Stimulated activated CD8-positive, alpha-beta memory T cell treated with anti-CD3 and anti-CD28 coated beads, Interleukin-7, amount 100 ng/mL, for 1 hour (primary cell): ENCODE data around the gene OMG.
"Not testable (repeated sequence)": the region's sequence is repeated elsewhere in the genome, so short reads cannot be mapped to it uniquely, and the experiment has no call there.

Source experiments
- DNase-seq, 2 donors: peaks; one replicate each; pipeline ENCODE4 v3.0.0-alpha.2; 2020; ENCODE audit warnings: low read depth in 2 of 2

OMG gene, protein sequence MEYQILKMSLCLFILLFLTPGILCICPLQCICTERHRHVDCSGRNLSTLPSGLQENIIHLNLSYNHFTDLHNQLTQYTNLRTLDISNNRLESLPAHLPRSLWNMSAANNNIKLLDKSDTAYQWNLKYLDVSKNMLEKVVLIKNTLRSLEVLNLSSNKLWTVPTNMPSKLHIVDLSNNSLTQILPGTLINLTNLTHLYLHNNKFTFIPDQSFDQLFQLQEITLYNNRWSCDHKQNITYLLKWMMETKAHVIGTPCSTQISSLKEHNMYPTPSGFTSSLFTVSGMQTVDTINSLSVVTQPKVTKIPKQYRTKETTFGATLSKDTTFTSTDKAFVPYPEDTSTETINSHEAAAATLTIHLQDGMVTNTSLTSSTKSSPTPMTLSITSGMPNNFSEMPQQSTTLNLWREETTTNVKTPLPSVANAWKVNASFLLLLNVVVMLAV

DNA sequence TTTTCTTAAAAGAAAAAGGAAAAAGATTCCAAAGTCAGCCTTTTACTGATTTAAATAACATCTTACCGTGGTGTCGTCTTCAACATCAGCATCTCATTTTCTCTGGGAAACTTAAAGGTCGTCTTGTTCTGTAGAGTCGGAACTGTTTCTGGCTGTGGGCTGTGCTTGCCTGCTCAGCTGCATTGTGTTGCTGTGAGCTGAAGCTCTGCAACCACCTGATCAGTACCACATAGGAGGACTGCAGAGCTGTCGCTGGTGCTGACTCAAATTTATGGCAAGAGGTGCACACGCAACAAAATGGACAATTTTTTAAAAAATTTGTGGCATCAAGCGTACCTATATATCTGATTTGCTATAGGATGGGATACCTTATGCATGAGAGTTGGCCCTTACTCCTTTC, at the start of gene OMG:
TSS of gene OMG (minus strand) at position 150 of the 400 bp plus-strand sequence. CDS start 908 bp downstream, outside the sequence.
- DNase-seq: no peak

DNA sequence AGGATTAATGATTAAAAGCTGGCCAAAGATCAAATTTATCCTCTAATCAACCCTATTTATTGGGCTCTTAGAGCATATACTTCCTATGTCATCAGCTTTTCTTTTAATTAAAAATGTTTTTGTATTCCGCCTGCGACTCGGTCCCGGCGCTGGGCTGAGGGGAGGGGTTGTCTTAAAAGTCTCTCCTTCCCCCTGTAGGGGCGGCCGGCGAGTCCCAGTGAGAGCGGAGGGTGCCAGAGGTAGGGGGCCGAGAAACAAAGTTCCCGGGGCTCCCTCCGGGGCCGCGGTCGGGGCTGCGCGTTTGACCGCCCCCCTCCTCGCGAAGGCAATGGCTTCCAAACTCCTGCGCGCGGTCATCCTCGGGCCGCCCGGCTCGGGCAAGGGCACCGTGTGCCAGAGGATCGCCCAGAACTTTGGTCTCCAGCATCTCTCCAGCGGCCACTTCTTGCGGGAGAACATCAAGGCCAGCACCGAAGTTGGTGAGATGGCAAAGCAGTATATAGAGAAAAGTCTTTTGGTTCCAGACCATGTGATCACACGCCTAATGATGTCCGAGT, 48.2 kb upstream of the OMG start:
- DNase-seq: not testable (repeated sequence)

DNA sequence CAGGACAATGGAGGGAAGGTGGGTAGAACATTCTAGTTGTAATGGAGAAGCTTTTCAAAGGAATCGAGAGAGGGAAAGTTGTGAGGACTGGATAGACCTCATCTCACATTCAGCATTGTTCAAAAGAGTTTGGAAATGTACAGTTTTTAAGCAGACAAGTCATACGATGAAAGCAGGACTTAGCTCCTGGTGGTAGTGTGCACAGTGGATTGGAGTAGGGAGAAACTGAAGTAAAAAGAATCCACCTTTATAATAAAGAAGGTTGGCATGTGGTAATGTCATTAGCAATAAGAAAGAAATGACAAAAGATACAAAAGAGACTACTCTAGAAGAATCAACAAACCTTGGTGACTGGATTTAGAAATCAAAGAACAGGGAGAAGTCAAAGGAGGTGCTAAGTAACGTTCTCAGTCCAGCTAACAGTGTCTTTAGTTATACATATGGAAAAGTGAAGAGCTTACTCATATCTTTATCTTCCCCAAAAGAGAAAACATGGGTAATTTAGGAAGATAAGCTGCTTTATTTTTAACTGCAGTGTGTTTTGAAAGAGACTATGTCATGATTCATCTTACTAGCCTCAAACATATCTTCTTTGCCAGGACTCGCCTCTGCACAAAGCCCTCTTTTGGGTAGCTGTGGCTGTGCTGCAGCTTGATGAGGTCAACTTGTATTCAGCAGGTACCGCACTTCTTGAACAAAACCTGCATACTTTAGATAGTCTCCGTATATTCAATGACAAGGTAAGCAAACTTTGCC, 43.0 kb upstream of the OMG start:
- no peak for DNase-seq

DNA sequence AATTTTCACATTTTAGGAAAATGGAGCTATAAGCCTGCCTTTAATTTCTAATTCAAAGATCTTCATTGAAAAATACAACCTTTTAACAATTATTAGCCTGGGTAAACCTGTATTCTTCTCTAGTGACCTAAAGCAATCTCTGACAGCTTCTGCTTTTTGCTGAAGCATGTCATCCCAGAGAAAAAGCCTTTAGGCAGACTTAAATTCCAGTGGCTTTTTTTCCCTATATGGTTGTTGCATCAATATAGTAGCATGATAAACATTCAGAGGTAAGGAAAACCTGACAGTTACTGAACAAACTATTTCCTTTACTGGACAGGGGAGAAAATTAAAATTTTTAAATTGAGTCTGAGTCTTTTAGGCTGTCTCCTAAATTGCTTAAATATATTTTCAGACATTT, 32.2 kb upstream of the OMG start:
- DNase-seq: no peak

DNA sequence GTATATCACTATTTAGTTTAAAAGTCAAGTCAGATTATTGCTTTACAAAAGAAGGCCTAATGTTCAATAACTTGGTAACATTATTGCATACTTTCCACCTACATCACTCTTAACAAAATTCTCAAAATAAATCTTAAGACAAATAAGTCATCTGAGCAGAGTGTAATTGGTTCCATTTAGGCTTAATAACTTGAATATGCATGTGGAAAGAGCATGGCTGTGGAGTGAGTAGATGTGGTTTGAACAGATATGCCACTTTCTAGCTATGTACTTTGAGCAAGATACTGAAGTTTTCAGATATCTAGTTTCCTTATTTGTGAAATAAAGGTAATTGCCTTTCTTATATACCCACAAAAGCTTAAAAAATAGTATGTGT, 31.1 kb upstream of the OMG start:
- no peak for DNase-seq

DNA sequence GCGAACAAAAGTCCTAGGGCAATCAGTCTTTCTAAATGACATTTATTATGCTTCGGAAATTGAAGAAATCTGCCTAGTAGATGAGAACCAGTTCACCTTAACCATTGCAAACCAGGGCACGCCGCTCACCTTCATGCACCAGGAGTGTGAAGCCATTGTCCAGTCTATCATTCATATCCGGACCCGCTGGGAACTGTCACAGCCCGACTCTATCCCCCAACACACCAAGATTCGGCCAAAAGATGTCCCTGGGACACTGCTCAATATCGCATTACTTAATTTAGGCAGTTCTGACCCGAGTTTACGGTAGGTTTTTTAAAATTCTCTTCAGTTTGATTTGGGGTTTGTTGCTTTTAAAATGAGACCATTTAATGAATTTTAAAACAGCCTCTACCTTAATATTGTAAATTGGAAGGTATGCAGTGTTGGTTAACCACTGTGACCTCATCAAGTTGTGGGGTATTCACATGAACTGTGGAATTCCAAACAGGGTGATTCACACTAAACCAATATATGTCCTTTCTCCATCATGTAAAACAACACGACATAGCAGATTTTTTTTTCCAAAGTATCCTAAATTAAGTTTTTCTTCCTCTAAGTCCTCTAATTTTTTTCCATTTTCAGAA, 30.6 kb upstream of the OMG start:
- DNase-seq: no peak

DNA sequence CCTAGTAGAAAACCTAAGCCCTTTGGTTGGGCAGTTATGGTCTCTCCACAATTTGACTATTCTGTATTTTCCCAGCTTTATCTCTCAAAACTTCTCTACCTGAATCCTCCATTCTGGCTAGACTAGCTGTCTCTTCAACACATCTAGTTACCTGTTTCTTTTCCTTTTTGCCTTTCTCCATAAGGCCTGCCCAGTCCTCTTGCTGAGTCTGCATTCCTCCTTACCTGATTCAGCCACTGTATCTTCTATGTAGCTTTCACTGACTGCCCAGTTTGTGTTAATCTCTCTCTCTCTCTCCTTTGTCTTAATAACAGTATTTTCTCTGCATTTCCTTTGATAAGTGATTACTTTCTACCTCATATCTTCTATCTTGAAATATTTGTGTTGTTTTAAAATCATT, 26.5 kb upstream of the OMG start:
- no peak for DNase-seq

DNA sequence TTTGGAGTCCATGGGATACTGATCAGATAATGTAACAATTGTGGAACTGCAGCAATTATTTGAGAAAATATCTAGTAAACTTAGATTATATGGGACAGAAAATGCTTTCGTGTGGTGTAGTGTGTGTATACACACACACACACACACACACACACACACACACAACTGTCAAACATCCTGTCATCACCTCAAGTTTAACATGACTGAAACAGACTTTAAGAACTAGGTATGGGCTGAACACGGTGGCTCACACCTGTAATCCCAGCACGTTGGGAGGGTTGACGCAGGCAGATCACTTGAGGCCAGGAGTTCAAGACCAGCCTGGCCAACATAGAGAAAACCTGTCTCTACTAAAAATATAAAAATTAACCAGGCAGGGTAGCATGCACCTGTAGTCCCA, 24.9 kb upstream of the OMG start:
- no peak for DNase-seq

DNA sequence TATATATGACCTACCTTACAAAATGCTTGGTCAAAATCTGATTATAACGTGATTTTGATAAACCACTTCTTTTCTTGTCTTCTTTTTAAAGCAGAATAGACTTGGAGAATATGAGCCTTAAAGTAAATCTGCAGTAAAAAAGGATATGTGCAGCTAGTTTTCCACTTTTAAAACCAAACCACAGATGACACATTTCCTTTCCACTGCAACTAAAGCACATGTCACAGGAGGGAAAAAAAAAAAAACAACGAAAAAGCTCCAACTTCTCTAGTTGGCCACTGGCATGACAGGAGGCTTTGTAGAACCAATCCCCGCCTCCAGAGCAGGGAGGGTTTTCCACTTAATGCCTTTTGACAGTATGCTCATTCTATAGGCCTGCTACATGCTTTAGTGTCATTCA, 24.4 kb upstream of the OMG start, which contains the start of gene EVI2A:
TSS of gene EVI2A (minus strand) at position 142 of the 400 bp plus-strand sequence. CDS start 2,609 bp downstream, outside the sequence.
- DNase-seq: peak; percentile 49 to 56

DNA sequence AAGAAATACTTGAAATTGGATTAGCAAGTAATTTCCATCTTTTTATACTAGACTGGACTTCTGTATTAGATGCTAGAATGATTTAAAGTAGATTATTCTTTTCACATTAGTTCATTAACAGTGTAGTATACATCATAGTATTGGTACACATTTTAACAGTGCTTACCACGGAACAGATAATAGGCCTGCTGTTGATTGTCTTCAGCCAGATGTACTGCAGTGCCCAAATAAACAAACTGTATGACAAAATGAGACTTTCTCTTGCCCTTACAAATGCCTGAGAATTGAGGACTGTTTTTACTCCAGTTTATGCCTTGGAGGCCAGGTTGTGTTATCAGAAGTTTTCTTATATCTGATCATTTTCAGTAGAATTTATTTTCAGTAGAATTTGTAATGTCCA, 23.8 kb upstream of the OMG start:
- no peak for DNase-seq

DNA sequence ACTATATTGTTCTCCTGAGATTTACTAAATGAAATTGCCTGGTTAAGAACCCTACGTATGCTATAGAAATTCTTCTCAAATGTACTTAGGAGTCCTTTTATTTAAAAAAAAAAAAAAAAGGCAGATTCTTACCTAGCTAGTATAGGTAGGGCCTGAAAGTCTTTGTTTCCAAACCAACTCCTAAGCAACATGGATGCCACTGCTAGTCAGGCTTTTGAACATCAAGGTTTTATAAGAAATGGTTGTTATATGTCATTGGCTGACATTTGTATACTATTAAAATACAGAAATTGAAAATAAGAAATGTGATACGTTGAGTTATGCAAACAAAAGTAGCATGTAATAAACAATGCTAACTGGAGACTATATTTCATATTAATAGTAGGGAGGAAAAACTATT, 23.2 kb upstream of the OMG start:
- DNase-seq: no peak

DNA sequence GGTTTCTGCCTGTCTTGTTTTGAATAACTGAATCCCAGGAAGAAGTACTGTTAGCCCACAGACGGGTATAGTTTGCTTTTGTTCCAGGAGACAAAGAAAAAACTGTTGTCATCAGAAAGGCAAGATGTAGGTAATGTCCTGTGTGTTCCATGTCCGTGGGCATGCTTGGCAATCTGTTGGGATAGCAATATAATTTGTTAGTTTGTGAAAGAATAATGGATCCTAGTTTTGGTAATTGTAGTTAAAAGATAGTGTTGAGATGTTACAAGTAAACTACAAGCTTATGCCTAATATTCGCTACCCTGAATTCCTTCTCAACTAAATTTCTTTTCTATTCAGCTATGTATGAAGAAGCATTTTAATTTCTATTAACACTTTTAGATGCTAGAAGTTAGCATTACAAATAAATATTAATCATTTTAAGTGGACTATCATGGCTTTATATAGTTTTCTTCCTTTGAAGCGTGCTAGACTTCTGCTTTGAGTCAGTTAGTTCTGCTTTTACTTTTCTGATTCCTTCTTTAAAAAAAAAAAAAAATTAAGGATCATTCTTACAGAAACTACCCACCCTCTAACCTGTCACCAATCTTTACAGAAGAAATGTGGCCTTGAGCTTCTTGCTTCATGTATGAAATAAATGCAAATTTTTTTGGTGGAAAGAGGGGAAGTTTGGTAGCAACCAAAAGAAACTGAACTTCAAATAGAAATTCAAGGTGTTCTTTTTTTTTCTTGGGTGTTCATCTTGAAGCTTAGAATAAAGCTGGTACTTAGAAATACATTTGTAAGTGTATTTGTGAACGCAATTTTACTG, 22.0 kb upstream of the OMG start:
- DNase-seq: no peak

DNA sequence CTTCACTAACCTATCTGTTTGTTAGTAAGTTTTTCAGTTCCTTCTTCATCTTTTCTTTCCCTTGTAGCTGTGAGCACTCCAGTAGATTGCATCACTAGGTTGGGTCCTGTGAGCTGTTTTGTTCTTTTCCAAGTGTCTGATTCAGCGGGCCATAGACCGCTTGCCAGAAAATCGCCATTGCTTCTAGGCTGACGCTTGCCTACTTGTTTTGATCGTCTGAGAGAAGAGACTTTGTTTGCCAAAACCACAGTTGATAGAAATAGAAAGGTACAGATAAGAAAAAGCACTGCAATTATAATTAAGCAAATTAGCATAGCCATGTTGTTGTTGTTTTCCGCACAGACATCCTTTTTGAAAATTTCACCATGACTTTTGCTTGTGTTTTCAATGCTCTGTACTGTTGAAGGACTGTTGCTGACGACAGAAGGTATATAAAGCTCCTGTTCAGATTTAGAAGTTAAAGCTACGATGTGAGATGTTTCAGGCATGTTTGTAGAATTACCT, 21.3 kb upstream of the OMG start:
- peak; percentile 23 to 26 for DNase-seq

DNA sequence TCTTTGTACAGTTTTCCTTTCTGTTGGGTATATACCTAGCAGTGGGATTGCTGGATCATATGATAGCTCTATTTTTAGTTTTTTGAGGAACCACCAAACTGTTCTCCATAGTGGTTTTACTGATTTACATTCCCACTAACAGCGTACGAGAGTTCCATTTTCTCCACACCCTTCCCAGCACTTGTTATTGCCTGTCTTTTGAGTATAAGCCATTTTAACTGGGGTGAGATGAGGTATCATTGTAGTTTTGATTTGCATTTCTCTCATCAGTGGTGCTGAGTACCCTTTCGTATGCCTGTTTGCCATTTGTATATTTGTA, 17.7 kb upstream of the OMG start:
- no peak for DNase-seq

DNA sequence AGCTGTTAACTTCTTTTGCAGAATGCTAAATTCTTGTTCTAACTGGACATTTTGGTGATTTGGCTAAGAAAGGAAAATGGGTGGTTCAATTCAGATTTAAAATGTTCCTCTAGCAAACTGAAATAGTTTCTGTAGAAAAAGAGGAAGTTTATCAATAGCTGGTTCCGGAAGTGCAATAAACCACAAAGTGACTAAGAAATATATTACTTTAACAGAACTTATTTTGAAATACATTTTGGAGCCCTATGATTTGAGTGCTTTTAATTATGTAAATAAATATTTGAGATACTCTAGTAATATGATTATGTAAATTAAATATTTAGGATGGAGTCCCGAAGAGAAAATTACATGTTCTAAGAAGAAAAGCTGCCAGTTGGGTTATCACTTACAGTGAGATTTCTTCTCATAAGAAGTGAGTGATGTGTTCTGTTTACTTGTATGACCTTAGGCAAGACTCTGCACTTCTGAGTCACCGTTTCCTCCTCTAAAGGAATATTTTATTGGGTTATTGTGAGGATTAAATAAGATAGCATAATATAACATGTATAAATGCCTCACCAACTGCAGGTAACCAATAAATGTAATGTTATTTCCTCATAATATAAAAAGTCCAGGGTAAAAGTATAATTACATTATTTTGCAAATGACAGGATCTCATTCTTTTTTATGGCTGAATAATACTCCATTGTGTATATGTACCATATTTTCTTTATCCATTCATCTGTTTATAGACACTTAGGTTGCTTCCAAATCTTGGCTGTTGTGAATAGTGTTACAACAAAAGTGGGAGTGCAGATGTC, 17.1 kb upstream of the OMG start, which contains the start of gene EVI2B:
TSS of gene EVI2B (minus strand) at position 73 of the 800 bp plus-strand sequence. CDS start 8,445 bp downstream, outside the sequence.
- no peak for DNase-seq

DNA sequence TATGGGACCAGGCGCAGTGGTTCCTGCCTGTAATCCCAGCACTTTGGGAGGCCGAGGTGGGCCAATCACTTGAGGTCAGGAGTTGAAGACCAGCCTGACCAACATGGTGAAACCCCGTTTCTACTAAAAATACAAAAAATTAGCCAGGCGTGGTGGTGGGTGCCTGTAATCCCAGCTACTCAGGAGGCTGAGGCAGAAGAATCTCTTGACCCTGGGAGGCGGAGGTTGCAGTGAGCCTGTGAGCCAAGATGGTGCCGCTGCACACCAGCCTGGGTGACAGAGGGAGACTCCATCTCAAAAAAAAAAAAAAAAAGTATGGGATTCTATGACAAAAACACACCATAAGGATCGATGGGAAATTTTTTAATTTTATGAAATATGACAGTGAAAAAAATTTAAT, 15.2 kb upstream of the OMG start:
- DNase-seq: not testable (repeated sequence)

DNA sequence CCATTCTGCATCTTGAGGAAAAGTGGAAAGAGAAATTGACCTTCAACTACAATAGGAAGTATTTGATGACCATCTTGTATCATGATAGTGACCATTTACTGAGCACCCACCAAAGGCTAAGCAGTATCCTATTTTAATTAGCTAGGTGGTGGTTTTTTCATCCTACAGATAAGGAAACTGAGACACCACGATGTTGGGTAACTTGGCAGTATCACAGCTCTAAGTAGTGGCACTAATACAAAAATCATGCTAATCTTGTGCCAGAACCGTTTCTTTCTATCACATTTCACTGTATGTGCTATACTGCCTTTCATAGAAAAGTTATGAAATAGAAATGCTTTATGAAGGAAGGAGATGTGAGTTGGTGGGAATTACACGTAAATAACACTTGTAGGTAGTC, 14.5 kb upstream of the OMG start:
- DNase-seq: no peak

DNA sequence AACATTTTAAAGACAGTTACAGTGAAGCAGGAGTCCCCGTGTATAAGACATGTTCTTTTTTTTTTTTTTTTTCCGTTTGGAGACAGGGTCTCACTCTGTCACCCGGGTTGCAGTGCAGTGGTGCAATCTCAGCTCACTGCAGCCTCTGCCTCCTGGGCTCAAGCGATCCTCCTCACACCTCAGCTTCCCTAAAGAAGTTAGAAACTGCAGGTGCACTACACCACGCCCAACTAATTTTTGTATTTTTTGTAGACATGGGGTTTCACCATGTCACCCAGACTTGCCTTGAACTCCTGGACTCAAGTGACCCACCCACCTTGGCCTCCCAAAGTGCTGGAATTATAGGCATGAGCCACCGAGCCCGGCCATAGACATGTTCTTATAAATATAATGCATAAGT, 13.8 kb upstream of the OMG start:
- no peak for DNase-seq

DNA sequence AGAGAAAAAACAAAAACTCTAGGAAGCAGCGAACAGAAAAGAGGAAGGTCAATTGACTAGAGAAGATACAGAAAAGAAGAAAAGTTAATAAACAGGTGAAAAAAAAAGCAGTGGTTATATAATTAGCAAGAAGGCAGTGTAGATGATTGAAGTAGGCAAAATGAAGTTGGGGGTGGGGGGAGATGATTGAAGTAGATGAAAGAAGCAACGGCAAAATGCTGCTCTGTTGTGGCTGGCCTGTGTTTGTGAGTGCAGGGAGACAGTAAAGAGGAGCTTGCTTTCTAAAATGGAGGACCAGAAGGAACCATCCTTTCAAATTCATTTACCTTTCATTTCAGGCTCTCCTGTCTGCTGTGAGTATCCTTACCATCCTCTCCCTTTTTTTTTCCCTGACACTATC, 13.2 kb upstream of the OMG start:
- no peak for DNase-seq

DNA sequence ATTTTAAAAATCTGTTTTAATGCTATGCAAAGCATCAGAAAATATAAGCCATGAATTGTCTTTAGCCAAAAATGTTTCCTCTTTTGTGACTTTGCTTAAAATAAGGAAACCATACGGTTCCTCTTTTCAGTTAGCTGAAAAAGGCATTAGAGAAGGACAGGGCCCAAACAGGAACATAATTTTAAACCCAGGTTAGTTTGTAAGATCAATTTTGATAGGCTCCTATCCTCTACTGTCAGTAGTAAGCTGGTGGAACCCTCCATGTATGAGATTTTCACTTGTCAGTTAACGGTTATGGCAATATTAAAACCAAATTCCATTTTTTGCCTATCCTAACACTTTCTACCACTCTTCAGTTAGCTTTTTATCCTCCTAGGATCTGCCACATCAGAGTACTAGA, 12.5 kb upstream of the OMG start:
- no peak for DNase-seq
